Small intestine (tissue), 7 donors: ENCODE measurements around the gene CLEC4F. TPM values are rescaled to one million over a fixed set of nuclear protein-coding genes. Genes with fewer than 3 reads are reported as not detected.

Experiments
- DNase-seq, 2 donors: peaks; one replicate each; pipeline versions ENCODE4 v3.0.0 to v3.0.0-alpha.2; 2013
- FAIRE-seq: peaks from 2 replicates; lab custom pipeline; 2012; peaks lifted over from hg19 to GRCh38; lab: Jason Lieb, UNC
- H3K27ac ChIP-seq, 3 donors: one replicate each; pipeline ENCODE4 v1.5.1; 2013; ENCODE audit warnings: low read length in 2 of 3, mild to moderate bottlenecking in 2 of 3, control low read depth in 1 of 3, inconsistent platforms in 1 of 3, low read depth in 1 of 3, moderate library complexity in 1 of 3
- H3K27me3 ChIP-seq, 3 donors: one replicate each; pipeline ENCODE4 v1.6.1; 2013; ENCODE audit warnings: low read length in 3 of 3, inconsistent platforms in 1 of 3; ENCODE audit not compliant: control insufficient read depth in 3 of 3, insufficient read depth in 3 of 3
- H3K36me3 ChIP-seq, 3 donors: one replicate each; pipeline ENCODE4 v1.6.1; 2013; ENCODE audit warnings: low read length in 3 of 3, inconsistent platforms in 1 of 3, low read depth in 1 of 3, mild to moderate bottlenecking in 1 of 3, moderate library complexity in 1 of 3; ENCODE audit not compliant: control insufficient read depth in 3 of 3, insufficient read depth in 2 of 3
- H3K4me1 ChIP-seq, 3 donors: one replicate each; pipeline ENCODE4 v1.6.1; 2013; ENCODE audit warnings: low read length in 2 of 3, inconsistent platforms in 1 of 3, low read depth in 1 of 3, mild to moderate bottlenecking in 1 of 3, moderate library complexity in 1 of 3; ENCODE audit not compliant: control insufficient read depth in 3 of 3, insufficient read depth in 2 of 3
- H3K4me3 ChIP-seq, 3 donors: one replicate each; pipeline ENCODE4 v1.5.1; 2013; ENCODE audit warnings: low read length in 3 of 3, control low read depth in 1 of 3, inconsistent platforms in 1 of 3, low read depth in 1 of 3, mild to moderate bottlenecking in 1 of 3, moderate library complexity in 1 of 3
- H3K9me3 ChIP-seq, 2 donors: one replicate each; pipeline ENCODE4 v1.6.1; 2013; ENCODE audit warnings: low read depth in 1 of 2, low read length in 1 of 2; ENCODE audit not compliant: control insufficient read depth in 2 of 2, insufficient read depth in 1 of 2
- WGBS, 3 donors: extraction: QIAGEN DNeasy Blood & Tissue Kit; methylation state at CpG; one replicate each; pipeline ENCODE4 v1.1.7; 2013; 5-methylcytosine and 5-hydroxymethylcytosine counted together
- polyA plus RNA-seq, 4 donors: library from polyadenylated mRNA; stranded (reverse) in 3 of 4; unstranded in 1 of 4; fragments of 200-250 nt in 3 of 4; fragments of 120-200 nt in 1 of 4; gene quantifications; one replicate each; pipeline versions ENCODE4 v1.2.1 to v1.2.3, GENCODE V29; 2013
- donor health status: healthy with polysubstance abuse.
- donor health status: control.
- donor health status: control.
- donor health status: Bipolar disorder and iron deficiency.
- donor health status: healthy.

CLEC4F gene
- polyA plus RNA-seq, 4 donors, result 0.13 to 2.6 (median 0.38) TPM

DNA sequence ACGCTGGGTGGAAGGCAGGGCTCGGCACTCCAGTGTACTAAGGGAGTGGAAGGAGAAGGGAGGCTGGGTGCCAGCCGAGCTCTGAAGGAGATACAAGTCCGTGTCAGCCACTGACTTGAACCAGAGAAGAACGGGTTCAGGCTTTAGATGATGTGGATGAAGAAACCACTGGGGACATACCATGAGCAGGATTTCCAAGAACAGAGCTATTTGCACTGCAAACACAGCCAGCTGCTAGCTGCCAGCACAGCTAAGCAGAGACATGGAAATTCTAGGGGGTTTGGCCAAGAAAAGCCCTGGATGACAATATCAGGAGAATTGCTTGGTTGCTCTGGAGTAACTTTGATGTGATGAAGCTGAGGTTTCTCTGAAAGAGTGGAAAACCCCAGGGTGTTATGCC is 10.0 kb upstream of the CLEC4F start:
- no peak for FAIRE-seq
- 60 to 71% (median 63%) methylated on average over 5 of the region's 5 CpGs for WGBS, 3 donors

DNA sequence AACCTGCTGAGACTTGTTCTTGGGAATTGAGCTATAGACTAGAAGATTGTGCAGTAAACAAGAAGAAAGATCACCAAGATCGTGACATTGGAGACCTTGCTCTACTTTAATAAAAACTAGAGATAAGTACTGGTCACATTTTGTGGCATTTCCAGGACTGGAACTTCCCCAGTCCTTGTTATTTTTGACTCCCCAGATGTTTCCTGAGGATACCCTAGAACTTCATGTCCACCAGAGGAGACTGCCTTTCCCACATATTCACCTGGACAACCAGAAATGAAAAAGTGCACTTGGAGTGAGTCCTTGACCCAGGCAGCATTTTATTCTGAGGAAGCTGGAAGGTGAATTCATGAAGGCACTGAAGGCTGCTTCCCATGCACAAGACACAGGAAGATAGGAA is 9.5 kb upstream of the CLEC4F start:
- FAIRE-seq (no peak), DNase-seq (no peak)
- no peak overlapping the region for H3K27ac ChIP-seq
- no peaks in the 10 kb centered on the region for H3K36me3 ChIP-seq
- no peak overlapping the region for H3K4me3 ChIP-seq
- no peaks in the 10 kb centered on the region for H3K4me1 ChIP-seq
- no peaks in the 10 kb centered on the region for H3K9me3 ChIP-seq
- peaks cover 0 to 15% (median 7%) of the 10 kb centered on the region in 3 donors for H3K27me3 ChIP-seq
- 60 to 67% (median 65%) methylated on average over 1 of the region's 1 CpG for WGBS, 3 donors

More for the DNA sequence above, 10.0 kb upstream of the CLEC4F start:
- Histone ChIP-seq H3K9me3 (no peaks in the 10 kb centered on the region), H3K36me3 (no peaks in the 10 kb centered on the region), H3K4me3 (no peak overlapping the region), H3K4me1 (no peaks in the 10 kb centered on the region), H3K27ac (no peak overlapping the region), H3K27me3 (peaks cover 0 to 15% (median 7%) of the 10 kb centered on the region in 3 donors)
- no peak for DNase-seq

- H3K4me3 ChIP-seq, result no peak overlapping the region
- 53 to 62% (median 58%) methylated on average over 6 of the region's 6 CpGs for WGBS, 3 donors
- no peaks in the 10 kb centered on the region for H3K4me1 ChIP-seq
- peaks cover 0 to 9% (median 6%) of the 10 kb centered on the region in 3 donors for H3K27me3 ChIP-seq
- H3K9me3 ChIP-seq, result no peaks in the 10 kb centered on the region
- H3K36me3 ChIP-seq, result no peaks in the 10 kb centered on the region
- FAIRE-seq (no peak), DNase-seq (no peak)
- no peak overlapping the region for H3K27ac ChIP-seq
Measured at GRCh38 chr2:70828914-70829824, 8.8 kb upstream of the CLEC4F start.

- DNase-seq (no peak), FAIRE-seq (no peak)
- no peaks in the 10 kb centered on the region for H3K4me1 ChIP-seq
- no peaks in the 10 kb centered on the region for H3K36me3 ChIP-seq
- no peak overlapping the region for H3K27ac ChIP-seq
- 39 to 59% (median 58%) methylated on average over 5 of the region's 5 CpGs for WGBS, 3 donors
- H3K9me3 ChIP-seq, result no peaks in the 10 kb centered on the region
- H3K4me3 ChIP-seq, result no peak overlapping the region
- peaks cover 0 to 9% (median 0%) of the 10 kb centered on the region in 3 donors for H3K27me3 ChIP-seq
Measured at GRCh38 chr2:70828115-70828514, 7.7 kb upstream of the CLEC4F start.

DNA sequence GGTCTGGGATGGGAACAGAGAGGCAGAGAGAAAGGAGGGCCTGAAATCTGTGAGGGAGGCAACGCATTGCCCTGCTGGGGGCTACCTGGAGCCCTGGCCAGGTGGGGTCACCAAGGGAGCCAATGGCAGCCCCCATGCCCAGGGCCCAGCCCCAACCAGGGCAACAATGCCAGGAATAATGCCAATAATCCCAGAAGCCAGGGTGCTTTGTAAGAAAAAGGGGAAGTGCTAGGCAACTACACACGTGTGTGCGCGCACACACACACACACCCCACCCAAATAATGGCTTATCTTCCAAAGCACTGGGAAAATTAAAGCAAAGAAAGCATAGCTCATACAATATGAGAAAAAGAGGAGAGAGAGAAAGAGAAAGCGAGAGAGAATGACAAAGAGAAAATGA is 7.0 kb upstream of the CLEC4F start:
- 68 to 77% (median 73%) methylated on average over 5 of the region's 5 CpGs for WGBS, 3 donors
- H3K27me3 ChIP-seq, result peaks cover 0 to 9% (median 0%) of the 10 kb centered on the region in 3 donors
- FAIRE-seq (no peak), DNase-seq (no peak)
- H3K36me3 ChIP-seq, result no peaks in the 10 kb centered on the region
- no peaks in the 10 kb centered on the region for H3K9me3 ChIP-seq
- no peaks in the 10 kb centered on the region for H3K4me1 ChIP-seq
- H3K27ac ChIP-seq, result no peak overlapping the region
- no peak overlapping the region for H3K4me3 ChIP-seq

- Histone ChIP-seq H3K27me3 (peaks cover 0 to 11% (median 0%) of the 10 kb centered on the region in 3 donors), H3K9me3 (no peaks in the 10 kb centered on the region), H3K36me3 (no peaks in the 10 kb centered on the region), H3K27ac (no peak overlapping the region), H3K4me3 (no peak overlapping the region), H3K4me1 (no peaks in the 10 kb centered on the region)
- FAIRE-seq (no peak), DNase-seq (no peak)
- 69 to 76% (median 72%) methylated on average over 4 of the region's 4 CpGs for WGBS, 3 donors
Measured at GRCh38 chr2:70826696-70827350, 6.4 kb upstream of the CLEC4F start.

GRCh38 chr2:70823249-70823648 is 2.9 kb upstream of the CLEC4F start:
- DNase-seq (no peak), FAIRE-seq (no peak)
- Histone ChIP-seq H3K4me3 (no peak overlapping the region), H3K4me1 (no peaks in the 10 kb centered on the region), H3K27me3 (peaks cover 0 to 17% (median 0%) of the 10 kb centered on the region in 3 donors), H3K9me3 (no peaks in the 10 kb centered on the region), H3K27ac (no peak overlapping the region), H3K36me3 (no peaks in the 10 kb centered on the region)
- WGBS, 3 donors, result 71 to 88% (median 85%) methylated on average over 5 of the region's 5 CpGs

- Histone ChIP-seq H3K27ac (no peak overlapping the region), H3K9me3 (no peaks in the 10 kb centered on the region), H3K4me3 (no peak overlapping the region), H3K4me1 (no peaks in the 10 kb centered on the region), H3K36me3 (no peaks in the 10 kb centered on the region), H3K27me3 (peaks cover 0 to 16% (median 0%) of the 10 kb centered on the region in 3 donors)
- WGBS, 3 donors, result 64 to 87% (median 75%) methylated on average over 8 of the region's 8 CpGs
- DNase-seq (no peak), FAIRE-seq (no peak)
Measured at GRCh38 chr2:70822843-70823242, 2.4 kb upstream of the CLEC4F start.
